Stomach smooth muscle (tissue), 2 donors: ENCODE results near the gene KIAA1755.

Experiments
- H3K27ac ChIP-seq: one replicate; pipeline ENCODE4 v1.7.0; 2013; ENCODE audit warnings: mild to moderate bottlenecking, low read length, inconsistent platforms
- H3K27me3 ChIP-seq, 2 donors: one replicate each; pipeline ENCODE4 v1.7.0; 2013; ENCODE audit warnings: low read length in 2 of 2; ENCODE audit not compliant: insufficient read depth in 2 of 2, control insufficient read depth in 1 of 2
- H3K36me3 ChIP-seq, 2 donors: one replicate each; pipeline ENCODE4 v1.7.0; 2013; ENCODE audit warnings: low read length in 2 of 2; ENCODE audit not compliant: control insufficient read depth in 2 of 2, insufficient read depth in 2 of 2
- H3K4me1 ChIP-seq: one replicate; pipeline ENCODE4 v1.7.0; 2013; ENCODE audit warnings: low read length; ENCODE audit not compliant: control insufficient read depth, insufficient read depth
- H3K4me3 ChIP-seq, 2 donors: one replicate each; pipeline ENCODE4 v1.7.0; 2013; ENCODE audit warnings: low read length in 2 of 2
- H3K9ac ChIP-seq, 2 donors: one replicate each; pipeline ENCODE4 v1.7.0; 2013; ENCODE audit warnings: low read length in 2 of 2, mild to moderate bottlenecking in 1 of 2
- H3K9me3 ChIP-seq, 2 donors: one replicate each; pipeline ENCODE4 v1.7.0; 2013; ENCODE audit warnings: low read length in 2 of 2; ENCODE audit not compliant: control insufficient read depth in 2 of 2
- donor health status: healthy.
- donor health status: Pancreatic carcinoma.

Gene KIAA1755

DNA sequence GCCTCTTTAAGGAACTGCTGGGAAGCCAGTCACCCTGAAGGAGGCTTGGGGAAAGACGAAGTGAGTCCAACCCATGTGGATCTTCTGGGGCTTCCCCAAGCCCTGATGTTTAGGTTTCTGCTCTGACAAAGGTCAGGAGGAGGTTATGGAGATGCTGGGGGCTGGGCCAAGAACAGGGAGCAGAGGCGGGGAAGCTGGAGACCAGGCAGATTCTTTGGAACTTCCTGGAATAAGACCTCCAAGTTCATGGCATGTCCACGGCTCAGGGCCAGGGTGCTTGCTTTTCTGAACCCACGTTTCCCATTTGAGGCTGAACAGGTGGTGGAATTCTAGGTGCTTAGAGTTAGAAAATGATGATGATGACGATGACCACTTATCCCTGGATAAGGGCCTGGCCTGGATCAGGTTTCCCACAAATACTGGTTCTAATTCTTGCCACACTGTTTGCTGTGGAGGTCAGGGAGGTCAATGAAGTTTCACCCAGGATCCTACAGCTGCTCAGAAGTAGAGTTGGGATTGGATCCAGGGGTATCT, 65.5 kb downstream of the KIAA1755 start:
- no peaks in the 10 kb centered on the region for H3K36me3 ChIP-seq
- peaks cover 0 to 2% of the 10 kb centered on the region in 2 donors for H3K27me3 ChIP-seq
- no peaks in the 10 kb centered on the region for H3K9me3 ChIP-seq
- H3K27ac ChIP-seq: no peak overlapping the region
- peaks cover 22% of the 10 kb centered on the region for H3K4me1 ChIP-seq
- no peak overlapping the region for H3K4me3 ChIP-seq
- no peak overlapping the region for H3K9ac ChIP-seq

- Histone ChIP-seq H3K9ac (no peak overlapping the region), H3K4me1 (peaks cover 22% of the 10 kb centered on the region), H3K27ac (no peak overlapping the region), H3K36me3 (no peaks in the 10 kb centered on the region), H3K4me3 (no peak overlapping the region), H3K9me3 (no peaks in the 10 kb centered on the region), H3K27me3 (peaks cover 0 to 2% of the 10 kb centered on the region in 2 donors)
These were observed 66.9 kb downstream of the KIAA1755 start for GRCh38 chr20:38193586-38194105.

DNA sequence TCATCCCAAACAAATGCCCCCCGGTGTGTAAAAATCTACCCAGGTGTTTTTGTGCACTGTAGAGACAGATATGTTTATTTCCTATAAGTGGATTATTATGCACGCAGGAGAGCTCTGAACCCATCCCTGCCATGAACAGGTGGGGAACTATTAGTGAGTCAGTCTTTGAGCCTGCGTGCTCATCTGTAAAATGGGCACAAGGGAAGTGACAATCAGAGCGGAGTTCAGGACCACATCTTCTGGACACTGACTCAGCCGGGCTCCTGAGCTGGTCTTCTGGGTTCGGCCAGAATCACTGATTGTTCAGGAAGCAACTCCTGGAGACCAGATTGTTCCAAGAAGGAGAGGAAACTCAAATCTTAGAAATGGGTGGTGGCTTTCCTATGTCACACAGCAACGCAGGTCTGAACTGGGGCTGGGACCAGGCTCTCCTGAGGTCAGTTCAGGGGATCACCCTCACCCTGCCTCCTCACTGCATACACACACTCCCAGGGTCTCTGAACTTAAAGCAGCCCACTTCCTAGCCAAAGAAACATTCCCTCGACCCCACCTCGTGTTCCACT, 68.1 kb downstream of the KIAA1755 start:
- Histone ChIP-seq H3K4me3 (no peak overlapping the region), H3K36me3 (no peaks in the 10 kb centered on the region), H3K27me3 (peaks cover 0 to 2% of the 10 kb centered on the region in 2 donors), H3K27ac (no peak overlapping the region), H3K9me3 (no peaks in the 10 kb centered on the region), H3K9ac (no peak overlapping the region), H3K4me1 (peaks cover 22% of the 10 kb centered on the region)

- no peaks in the 10 kb centered on the region for H3K36me3 ChIP-seq
- no peaks in the 10 kb centered on the region for H3K9me3 ChIP-seq
- no peak overlapping the region for H3K9ac ChIP-seq
- H3K27ac ChIP-seq: peak overlapping the region; percentile 31
- no peak overlapping the region for H3K4me3 ChIP-seq
- H3K4me1 ChIP-seq: peaks cover 20% of the 10 kb centered on the region
- H3K27me3 ChIP-seq: peaks cover 0 to 2% of the 10 kb centered on the region in 2 donors
These were observed 68.9 kb downstream of the KIAA1755 start for GRCh38 chr20:38191654-38192053.

DNA sequence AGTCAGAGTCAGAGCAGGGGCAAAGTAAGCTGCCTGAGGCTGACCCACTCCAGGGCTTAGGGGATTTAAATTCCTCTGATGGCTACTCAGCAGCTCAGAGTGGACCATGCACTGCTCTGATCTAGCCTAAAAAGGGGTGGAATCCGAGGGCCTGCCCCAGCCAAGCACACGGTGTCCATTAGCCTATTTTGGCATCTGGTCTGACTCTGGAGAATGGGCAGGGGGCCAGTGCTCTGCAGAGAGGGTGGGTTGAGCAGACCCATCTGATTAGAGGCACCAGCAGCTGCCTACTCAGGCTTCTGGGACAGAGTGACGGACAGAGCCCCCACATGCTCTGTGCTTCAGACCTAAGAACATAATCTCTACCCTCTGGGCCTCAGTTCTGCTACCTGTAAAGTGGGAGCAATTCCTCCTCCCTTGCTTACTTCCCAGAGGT, 69.6 kb downstream of the KIAA1755 start:
- Histone ChIP-seq H3K27me3 (peaks cover 0 to 2% of the 10 kb centered on the region in 2 donors), H3K9me3 (no peaks in the 10 kb centered on the region), H3K9ac (no peak overlapping the region), H3K4me3 (no peak overlapping the region), H3K4me1 (peaks cover 14% of the 10 kb centered on the region), H3K36me3 (no peaks in the 10 kb centered on the region), H3K27ac (peak overlapping the region; percentile 31)

DNA sequence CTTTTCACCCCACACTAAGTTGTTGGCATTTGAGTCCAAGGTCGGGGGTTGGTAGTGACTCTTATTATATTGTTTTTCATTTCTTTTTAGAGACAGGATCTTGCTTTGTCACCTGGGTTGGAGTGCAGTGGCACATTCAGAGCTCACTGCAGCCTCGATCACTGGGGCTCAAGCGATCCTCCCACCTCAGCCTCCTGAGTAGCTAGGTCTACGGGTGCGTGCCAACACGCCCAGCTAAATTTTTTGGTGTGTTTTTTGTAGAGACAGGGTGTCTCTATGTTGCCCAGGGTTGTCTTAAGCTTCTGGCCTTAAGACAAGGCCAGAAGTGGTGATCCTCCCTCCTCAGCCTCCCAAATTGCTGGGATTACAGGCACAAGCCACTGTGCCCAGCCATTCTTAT, 70.4 kb downstream of the KIAA1755 start:
- H3K9ac ChIP-seq: no peak overlapping the region
- no peak overlapping the region for H3K27ac ChIP-seq
- H3K4me1 ChIP-seq: peaks cover 14% of the 10 kb centered on the region

DNA sequence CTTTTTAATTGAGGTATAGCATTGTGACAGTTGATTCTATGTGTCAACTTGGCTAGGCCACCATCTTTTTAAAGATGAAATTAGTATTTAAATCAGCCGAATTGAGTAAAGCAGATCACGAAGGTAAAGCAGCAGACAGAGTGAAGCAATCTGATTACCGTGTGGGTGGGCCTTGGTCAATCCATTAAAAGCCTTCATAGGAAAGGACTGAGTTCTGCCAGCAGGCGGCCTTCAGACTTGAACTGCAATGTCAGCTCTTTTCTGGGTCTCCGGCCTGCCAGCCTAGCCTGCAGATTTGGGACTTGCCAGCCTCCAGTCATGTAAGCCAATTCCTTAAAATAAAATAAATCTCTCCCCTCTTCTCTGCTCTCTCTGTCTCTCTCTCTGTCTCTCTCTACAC, 73.0 kb downstream of the KIAA1755 start:
- Histone ChIP-seq H3K27me3 (no peaks in the 10 kb centered on the region), H3K9me3 (peaks cover 0 to under 1% of the 10 kb centered on the region in 2 donors), H3K36me3 (no peaks in the 10 kb centered on the region), H3K4me3 (no peak overlapping the region), H3K4me1 (peaks cover 14% of the 10 kb centered on the region), H3K27ac (no peak overlapping the region), H3K9ac (no peak overlapping the region)

More for the DNA sequence above, 70.4 kb downstream of the KIAA1755 start:
- Histone ChIP-seq H3K9me3 (no peaks in the 10 kb centered on the region), H3K4me3 (no peak overlapping the region), H3K27me3 (peaks cover 0 to 2% of the 10 kb centered on the region in 2 donors), H3K36me3 (no peaks in the 10 kb centered on the region)

DNA sequence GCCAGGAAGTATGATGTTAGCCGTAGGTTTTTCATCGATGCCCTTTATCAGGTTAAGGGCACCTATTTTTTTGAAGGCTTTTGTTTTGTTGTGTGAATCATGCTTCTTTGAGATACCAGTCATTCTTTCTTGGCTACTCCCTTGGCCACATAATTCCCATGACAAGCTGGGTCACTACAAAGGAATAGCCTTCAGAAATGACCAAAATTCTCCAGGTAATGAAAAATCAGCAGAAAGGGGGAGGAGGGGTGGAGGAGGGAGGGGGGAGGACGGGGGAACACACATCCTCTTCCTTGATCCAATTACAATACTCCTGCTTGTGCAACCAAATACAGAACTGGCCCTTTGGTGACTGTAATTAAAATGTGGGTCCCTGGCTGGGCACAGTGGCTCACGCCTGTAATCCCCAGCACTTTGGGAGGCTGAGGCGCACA, 73.7 kb downstream of the KIAA1755 start:
- Histone ChIP-seq H3K4me3 (no peak overlapping the region), H3K27me3 (no peaks in the 10 kb centered on the region), H3K9me3 (peaks cover 0 to 3% of the 10 kb centered on the region in 2 donors), H3K36me3 (no peaks in the 10 kb centered on the region), H3K27ac (no peak overlapping the region), H3K4me1 (peaks cover 13% of the 10 kb centered on the region), H3K9ac (no peak overlapping the region)

GRCh38 chr20:38184101-38184500, 76.4 kb downstream of the KIAA1755 start:
- no peak overlapping the region for H3K4me3 ChIP-seq
- no peak overlapping the region for H3K27ac ChIP-seq
- H3K36me3 ChIP-seq: no peaks in the 10 kb centered on the region
- H3K4me1 ChIP-seq: no peaks in the 10 kb centered on the region
- no peaks in the 10 kb centered on the region for H3K27me3 ChIP-seq
- H3K9ac ChIP-seq: no peak overlapping the region
- H3K9me3 ChIP-seq: peaks cover 3 to 5% of the 10 kb centered on the region in 2 donors

DNA sequence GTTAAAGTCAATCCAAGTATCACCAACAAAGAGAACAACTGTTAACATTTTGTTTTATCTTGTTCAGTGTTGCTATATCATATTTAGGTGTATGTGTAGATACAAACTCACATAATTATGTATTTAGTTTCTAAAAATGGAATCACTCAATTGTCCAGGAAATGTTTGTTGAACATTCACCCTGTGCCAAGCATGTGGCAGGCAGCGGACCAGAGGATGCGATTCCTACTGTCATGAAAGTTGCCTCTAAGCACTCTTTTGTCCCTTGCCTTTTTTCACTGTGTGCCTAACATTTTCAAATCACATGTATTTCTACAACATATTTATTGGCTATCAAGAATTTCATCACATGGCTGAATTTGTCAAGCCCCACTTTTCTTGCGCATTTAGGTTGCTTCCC, 78.6 kb downstream of the KIAA1755 start:
- Histone ChIP-seq H3K27me3 (no peaks in the 10 kb centered on the region), H3K4me1 (no peaks in the 10 kb centered on the region), H3K9me3 (peaks cover 3 to 5% of the 10 kb centered on the region in 2 donors), H3K9ac (no peak overlapping the region), H3K4me3 (no peak overlapping the region), H3K27ac (no peak overlapping the region), H3K36me3 (no peaks in the 10 kb centered on the region)

- Histone ChIP-seq H3K4me3 (no peak overlapping the region), H3K4me1 (no peaks in the 10 kb centered on the region), H3K36me3 (no peaks in the 10 kb centered on the region), H3K27me3 (no peaks in the 10 kb centered on the region), H3K9ac (no peak overlapping the region), H3K27ac (no peak overlapping the region), H3K9me3 (peaks cover 3 to 5% of the 10 kb centered on the region in 2 donors)
These were observed 79.2 kb downstream of the KIAA1755 start for GRCh38 chr20:38181207-38181801.
